HepG2 (cell line): ENCODE results near the gene OR52N4. TPM values are rescaled to one million over a fixed set of nuclear protein-coding genes. Genes with fewer than 3 reads are reported as not detected.

Experiments
- ATAC-seq: fragments of 200-7000 bp; cut with Tn5 transposase; 3 replicates; pipeline ENCODE4 v1.9.1; 2020; ENCODE audit warnings: mild to moderate bottlenecking, moderate library complexity
- BruUV-seq: library from RNA; stranded (reverse); fragments of 400-500 nt; replicated peaks from 2 replicates; lab custom pipeline; 2021; lab: Mats Ljungman, UMichigan
- CTCF ChIA-PET: fragments of 300-600 bp; formaldehyde crosslinking; extraction: SDS; loops from one replicate; lab custom pipeline; 2021; ENCODE audit warnings: low total read pairs, inconsistent platforms, low intra/inter-chr PET ratio; lab: Yijun Ruan, JAX
- POLR2A ChIA-PET: fragments of 350-600 bp; sonication (Branson Sonifier 250); formaldehyde crosslinking; loops from one replicate; lab custom pipeline; 2020; ENCODE audit warnings: antibody characterized with exemption, inconsistent platforms; lab: Yijun Ruan, JAX
- DNase-seq: peaks from one replicate; pipeline ENCODE4 v3.0.0-alpha.2; 2015; ENCODE audit warnings: low spot score
- FAIRE-seq: peaks from 3 replicates; lab custom pipeline; 2011; peaks lifted over from hg19 to GRCh38; lab: Jason Lieb, UNC
- H2AFZ ChIP-seq: one replicate; pipeline ENCODE4 v1.6.1; 2011; ENCODE audit warnings: low read length, inconsistent platforms
- H3K27ac ChIP-seq: fragments of 300-600 bp; 3 replicates; pipeline ENCODE4 v1.8.0; 2011; ENCODE audit warnings: mixed run types, mild to moderate bottlenecking, mixed read lengths, low read length, inconsistent platforms; ENCODE audit not compliant: insufficient read depth; ENCODE audit errors: extremely low read length
- H3K27me3 ChIP-seq, 2 experiments: fragments of 200-600 bp in 1 of 2; 2 replicates in 1 of 2; 3 replicates in 1 of 2; pipeline versions ENCODE4 v1.6.0 to v1.8.0; 2011; ENCODE audit warnings: low read length in 2 of 2, mild to moderate bottlenecking in 2 of 2, moderate library complexity in 2 of 2, inconsistent platforms in 1 of 2; ENCODE audit not compliant: insufficient read depth in 2 of 2, control insufficient read depth in 1 of 2
- H3K36me3 ChIP-seq, 2 experiments: fragments of 200-600 bp in 1 of 2; replicated peaks in 1 of 2; 2 replicates in 1 of 2; 3 replicates in 1 of 2; pipeline versions ENCODE4 v1.5.1 to v1.8.0; 2011; ENCODE audit warnings: low read length in 2 of 2, inconsistent platforms in 1 of 2; ENCODE audit not compliant: insufficient read depth in 2 of 2, control insufficient read depth in 1 of 2
- H3K4me1 ChIP-seq: 2 replicates; pipeline ENCODE4 v1.5.1; 2012; ENCODE audit warnings: low read length, inconsistent platforms; ENCODE audit not compliant: insufficient read depth
- H3K4me2 ChIP-seq: 2 replicates; pipeline ENCODE4 v1.6.0; 2011; ENCODE audit warnings: low read depth, low read length, inconsistent platforms
- H3K4me3 ChIP-seq, 3 experiments: fragments of 200-600 bp in 1 of 3; sonication (generic), shearing (Covaris generic) in 1 of 3; replicated peaks in 1 of 3; 2 replicates each; pipeline ENCODE4 v1.5.1; 2011 to 2016; ENCODE audit warnings: low read length in 3 of 3, inconsistent platforms in 2 of 3, low read depth in 2 of 3, mild to moderate bottlenecking in 2 of 3, control low read depth in 1 of 3, mixed read lengths in 1 of 3; ENCODE audit not compliant: insufficient read depth in 1 of 3
- H3K79me2 ChIP-seq: one replicate; pipeline ENCODE4 v1.6.1; 2011; ENCODE audit warnings: low read length, inconsistent platforms; ENCODE audit not compliant: insufficient read depth
- H3K9ac ChIP-seq: 2 replicates; pipeline ENCODE4 v1.6.0; 2011; ENCODE audit warnings: mild to moderate bottlenecking, low read depth, low read length, inconsistent platforms; ENCODE audit not compliant: insufficient read depth
- H3K9me3 ChIP-seq: 2 replicates; pipeline ENCODE4 v1.5.1; 2012; ENCODE audit warnings: mild to moderate bottlenecking, low read length
- H4K20me1 ChIP-seq: 2 replicates; pipeline ENCODE4 v1.6.0; 2011; ENCODE audit warnings: inconsistent platforms, mild to moderate bottlenecking, low read length, moderate library complexity; ENCODE audit not compliant: insufficient read depth
- ARID5B ChIP-seq: IDR thresholded peaks from 2 replicates; pipeline ENCODE4 v1.4.0; 2020; ENCODE audit warnings: mild to moderate bottlenecking, missing genetic modification reagents
- BCL6 ChIP-seq: IDR thresholded peaks from 2 replicates; pipeline ENCODE4 v1.6.1; 2016; ENCODE audit warnings: missing genetic modification reagents, missing compliant biosample characterization
- ERF ChIP-seq: IDR thresholded peaks from 2 replicates; pipeline ENCODE4 v1.6.1; 2018; ENCODE audit warnings: missing biosample characterization, missing genetic modification reagents
- ETS1 ChIP-seq: sonication (generic); formaldehyde crosslinking; IDR thresholded peaks from 2 replicates; pipeline ENCODE4 v1.4.0; 2020; ENCODE audit warnings: missing genetic modification reagents
- HDAC6 ChIP-seq: fragments of 200-600 bp; sonication (generic); IDR thresholded peaks from 2 replicates; pipeline ENCODE4 v1.7.0; 2017; ENCODE audit warnings: mild to moderate bottlenecking, antibody characterized with exemption, low read length, low read depth
- HHEX ChIP-seq: IDR thresholded peaks from 2 replicates; pipeline ENCODE4 v1.6.1; 2016; ENCODE audit warnings: control low read depth
- MTERF4 ChIP-seq: sonication (generic); formaldehyde crosslinking; IDR thresholded peaks from 2 replicates; pipeline ENCODE4 v1.8.0; 2023; ENCODE audit warnings: mild to moderate bottlenecking, missing genetic modification reagents
- RFXAP ChIP-seq: sonication (generic); formaldehyde crosslinking; IDR thresholded peaks from 2 replicates; pipeline ENCODE4 v1.4.0; 2020; ENCODE audit warnings: missing genetic modification reagents, borderline replicate concordance
- SKI ChIP-seq: fragments of 450-650 bp; IDR thresholded peaks from one replicate; pipeline ENCODE4 v1.6.1; 2018; ENCODE audit warnings: mild to moderate bottlenecking; ENCODE audit not compliant: partially characterized antibody
- SMARCC2 ChIP-seq: fragments of 450-650 bp; IDR thresholded peaks from 2 replicates; pipeline ENCODE4 v1.6.1; 2017; ENCODE audit warnings: antibody characterized with exemption, mild to moderate bottlenecking
- ZBTB26 ChIP-seq: IDR thresholded peaks from 2 replicates; pipeline ENCODE4 v1.6.1; 2016; ENCODE audit warnings: missing compliant biosample characterization, missing genetic modification reagents, borderline replicate concordance
- ZNF512B ChIP-seq: sonication (generic); formaldehyde crosslinking; IDR thresholded peaks from 2 replicates; pipeline ENCODE4 v1.5.1; 2020; ENCODE audit warnings: missing genetic modification reagents, mild to moderate bottlenecking, borderline replicate concordance
- WGBS: methylation state at CpG from one replicate; pipeline ENCODE4 v1.1.6; 2017; ENCODE audit warnings: low lambda C conversion rate; 5-methylcytosine and 5-hydroxymethylcytosine counted together
- in situ Hi-C: cut with HindIII; loops from 2 replicates; pipeline ENCODE4 v1.10.0; 2017; ENCODE audit warnings: low pct_unique_long_range_greater_than_20kb; ENCODE audit not compliant: extremely low pct_ligation_motif_present
- intact Hi-C: fragments of 100-400 bp; cut with micrococcal nuclease; formaldehyde crosslinking; loops from one replicate; pipeline ENCODE4 v1.10.0; 2022; ENCODE audit not compliant: unreplicated experiment
- polyA plus RNA-seq, 8 experiments: library from polyadenylated mRNA; depleted of rRNA in 3 of 8; stranded (reverse) in 7 of 8; unstranded in 1 of 8; fragments of >200 nt; fragmentation: Illumina TruSeq in 4 of 8; extraction: Trizol in 4 of 8; gene quantifications; 2 replicates each; pipeline versions ENCODE4 v1.2.1 to v1.2.3, GENCODE V29; 2011 to 2016; ENCODE audit warnings: low read depth in 4 of 8, missing spikeins in 1 of 8, mixed read lengths in 1 of 8; ENCODE audit not compliant: insufficient read depth in 1 of 8
- total RNA-seq, 5 experiments: library from RNA; depleted of rRNA; stranded (reverse); fragments of >200 nt; fragmentation: Illumina TruSeq; extraction: Trizol; gene quantifications; 2 replicates each; pipeline ENCODE4 v1.2.3, GENCODE V29; 2016; ENCODE audit warnings: low read depth in 1 of 5

OR52N4 gene
- total and polyA plus RNA-seq, 2 of the 13 experiments (the other 11 are each of a cell fraction or from before 2014, with no cell fraction given): 0.09 to 0.30 TPM

- TF ChIP-seq ZNF512B (CRISPR knock-in tag) (no peak), RFXAP (CRISPR knock-in tag) (no peak), HDAC6 (no peak), ERF (CRISPR knock-in tag) (no peak), SKI (no peak), ZBTB26 (CRISPR knock-in tag) (no peak)
These were observed 34.1 kb upstream of the OR52N4 start (continued) for GRCh38 chr11:5719703-5720495.

GRCh38 chr11:5722622-5723021 is 31.4 kb upstream of the OR52N4 start:
- no peaks in the 10 kb centered on the region for H3K36me3 ChIP-seq
- H3K4me3 ChIP-seq: no peak overlapping the region
- ChIA-PET CTCF (no interaction called here), POLR2A (interaction anchor here (1.9 kb wide), 1 partner anchor 38 kb away, joined by 6 read pairs; the partner anchor contains the start of gene TRIM5)
- H3K9me3 ChIP-seq: no peaks in the 10 kb centered on the region
- no peaks in the 10 kb centered on the region; a peak in 1 of 5 replicates for H3K27me3 ChIP-seq
- no peak overlapping the region for H3K9ac ChIP-seq
- peaks cover 9% of the 10 kb centered on the region for H3K4me1 ChIP-seq
- 50% methylated on average over 2 of the region's 2 CpGs for WGBS
- FAIRE-seq (peak; percentile 18), ATAC-seq (peak; percentile 74), DNase-seq (peak; percentile 63)
- intact Hi-C loops (no loop called here), in situ Hi-C loops (no loop called here)
- H2AFZ ChIP-seq: no peak overlapping the region
- no peak overlapping the region for H3K27ac ChIP-seq
- no peaks in the 10 kb centered on the region for H4K20me1 ChIP-seq
- peak overlapping the region; percentile 32; the same call in 1 of the 2 replicates for H3K4me2 ChIP-seq
- no peaks in the 10 kb centered on the region for H3K79me2 ChIP-seq
- no TSS peak for BruUV-seq
- TF ChIP-seq ARID5B (CRISPR knock-in tag) (peak; percentile 64), BCL6 (CRISPR knock-in tag) (0 out of 2 replicates have a peak, but pooled peaks have one; percentile 35), ETS1 (CRISPR knock-in tag) (no peak), SMARCC2 (no peak), HHEX (no peak), MTERF4 (CRISPR knock-in tag) (no peak)
